HL-60/S4 (cell line): Measurements from ENCODE around the gene SPTLC2.

Experiments used
- in situ Hi-C: fragments of 300-500 bp; cut with MboI; formaldehyde crosslinking; loops from 2 replicates; pipeline ENCODE4 v1.14.3; 2022; ENCODE audit warnings: low sequenced_read_pairs

Gene SPTLC2

GRCh38 chr14:77508249-77508648 is 108.2 kb downstream of the SPTLC2 start:
- in situ Hi-C loops, result no loop called here

- in situ Hi-C loops, result no loop called here
Observed at GRCh38 chr14:77507762-77508161, 108.7 kb downstream of the SPTLC2 start.

- in situ Hi-C loops, result no loop called here
Observed at GRCh38 chr14:77505031-77505430, 111.4 kb downstream of the SPTLC2 start.

- in situ Hi-C loops, result no loop called here
Observed at GRCh38 chr14:77503138-77503537, 113.3 kb downstream of the SPTLC2 start.

- in situ Hi-C loops, result no loop called here
Observed at GRCh38 chr14:77502109-77502782, 114.2 kb downstream of the SPTLC2 start.

GRCh38 chr14:77498984-77499527 is 117.4 kb downstream of the SPTLC2 start:
- in situ Hi-C loops, result no loop called here

- in situ Hi-C loops, result no loop called here
Observed at GRCh38 chr14:77498120-77498979, 118.1 kb downstream of the SPTLC2 start, which contains the start of gene ISM2. TSS of gene ISM2 (minus strand) at chr14:77498816. CDS start at chr14:77498793, 23 bp downstream.

GRCh38 chr14:77495334-77495733 is 121.1 kb downstream of the SPTLC2 start:
- in situ Hi-C loops, result no loop called here

GRCh38 chr14:77491056-77491455 is 125.4 kb downstream of the SPTLC2 start:
- in situ Hi-C loops, result no loop called here

- in situ Hi-C loops, result no loop called here
Observed at GRCh38 chr14:77490347-77490986, 126.0 kb downstream of the SPTLC2 start.

- in situ Hi-C loops, result no loop called here
Observed at GRCh38 chr14:77489041-77489440, 127.4 kb downstream of the SPTLC2 start.

GRCh38 chr14:77488558-77488957 is 127.9 kb downstream of the SPTLC2 start:
- in situ Hi-C loops, result no loop called here

GRCh38 chr14:77485901-77486678 is 130.3 kb downstream of the SPTLC2 start:
- in situ Hi-C loops, result no loop called here

- in situ Hi-C loops, result no loop called here
Observed at GRCh38 chr14:77485256-77485655, 131.2 kb downstream of the SPTLC2 start.

GRCh38 chr14:77482422-77482821 is 134.0 kb downstream of the SPTLC2 start:
- in situ Hi-C loops, result no loop called here

- in situ Hi-C loops, result no loop called here
Observed at GRCh38 chr14:77478796-77479195, 137.6 kb downstream of the SPTLC2 start.

- in situ Hi-C loops, result no loop called here
Observed at GRCh38 chr14:77478029-77478428, 138.4 kb downstream of the SPTLC2 start.

- in situ Hi-C loops, result no loop called here
Observed at GRCh38 chr14:77475432-77476115, 140.9 kb downstream of the SPTLC2 start.

- in situ Hi-C loops, result no loop called here
Observed at GRCh38 chr14:77474479-77475177, 141.8 kb downstream of the SPTLC2 start.
